Peyer's patch (tissue), 4 donors: ENCODE data around the gene ULBP2.
"Not testable (repeated sequence)": the region's sequence is repeated elsewhere in the genome, so short reads cannot be mapped to it uniquely, and the experiment has no call there.

Experiments
- POLR2A ChIP-seq, 2 donors: fragments of 450-650 bp; IDR thresholded peaks; one replicate each; pipeline ENCODE4 v1.5.1; 2017; ENCODE audit warnings: antibody characterized with exemption in 2 of 2, mild to moderate bottlenecking in 2 of 2, moderate library complexity in 2 of 2
- TF ChIP-seq, protein P1 (sequence below), 6 experiments: fragments of 450-650 bp in 4 of 6; fragments of 200-600 bp in 2 of 6; sonication (generic) in 1 of 6; IDR thresholded peaks; one replicate each; pipeline ENCODE4 v1.5.1; 2017 to 2019; ENCODE audit warnings: antibody characterized with exemption in 6 of 6, mild to moderate bottlenecking in 3 of 6, moderate library complexity in 1 of 6

DNA sequence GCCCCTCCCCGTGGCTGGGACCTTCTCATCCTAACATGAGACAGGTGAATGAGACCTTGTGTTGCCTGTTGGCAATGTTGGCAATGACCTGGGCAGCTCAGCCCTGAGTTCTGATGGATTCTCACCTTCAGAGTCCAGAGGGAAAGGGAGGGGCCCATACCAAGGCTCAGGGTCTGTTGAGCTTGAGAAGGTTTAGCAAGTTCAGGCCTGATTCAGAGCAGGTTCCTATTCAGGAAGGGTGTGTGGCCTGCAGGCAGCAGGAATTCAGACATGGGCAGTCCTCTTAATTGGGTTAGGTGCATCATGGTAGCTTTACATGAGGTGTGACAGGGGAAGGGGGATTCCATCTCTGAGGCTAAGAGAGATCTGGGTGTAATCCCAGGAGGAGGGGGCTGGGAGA, 5.7 kb downstream of the ULBP2 start:
- not testable (repeated sequence) for TF ChIP-seq POLR2A (IDR thresholded peaks at IDR 0.05)
- TF ChIP-seq, protein P1, sequence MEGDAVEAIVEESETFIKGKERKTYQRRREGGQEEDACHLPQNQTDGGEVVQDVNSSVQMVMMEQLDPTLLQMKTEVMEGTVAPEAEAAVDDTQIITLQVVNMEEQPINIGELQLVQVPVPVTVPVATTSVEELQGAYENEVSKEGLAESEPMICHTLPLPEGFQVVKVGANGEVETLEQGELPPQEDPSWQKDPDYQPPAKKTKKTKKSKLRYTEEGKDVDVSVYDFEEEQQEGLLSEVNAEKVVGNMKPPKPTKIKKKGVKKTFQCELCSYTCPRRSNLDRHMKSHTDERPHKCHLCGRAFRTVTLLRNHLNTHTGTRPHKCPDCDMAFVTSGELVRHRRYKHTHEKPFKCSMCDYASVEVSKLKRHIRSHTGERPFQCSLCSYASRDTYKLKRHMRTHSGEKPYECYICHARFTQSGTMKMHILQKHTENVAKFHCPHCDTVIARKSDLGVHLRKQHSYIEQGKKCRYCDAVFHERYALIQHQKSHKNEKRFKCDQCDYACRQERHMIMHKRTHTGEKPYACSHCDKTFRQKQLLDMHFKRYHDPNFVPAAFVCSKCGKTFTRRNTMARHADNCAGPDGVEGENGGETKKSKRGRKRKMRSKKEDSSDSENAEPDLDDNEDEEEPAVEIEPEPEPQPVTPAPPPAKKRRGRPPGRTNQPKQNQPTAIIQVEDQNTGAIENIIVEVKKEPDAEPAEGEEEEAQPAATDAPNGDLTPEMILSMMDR (IDR thresholded peaks at IDR 0.05): not testable (repeated sequence)
